A673 (cell line): Measurements from ENCODE around the gene OR14C36. TPM values are rescaled to one million over a fixed set of nuclear protein-coding genes. Genes with fewer than 3 reads are reported as not detected.

Experiments
- BruUV-seq: library from RNA; stranded (reverse); fragments of 400-500 nt; replicated peaks from 2 replicates; lab custom pipeline; 2021; lab: Mats Ljungman, UMichigan
- CTCF ChIA-PET: fragments of 300-600 bp; sonication (Branson Sonifier 250); formaldehyde crosslinking; loops from one replicate; lab custom pipeline; 2022; ENCODE audit warnings: antibody characterized with exemption; lab: Charles Lee
- POLR2A ChIA-PET: fragments of 300-600 bp; sonication (Branson Sonifier 250); formaldehyde crosslinking; loops from one replicate; lab custom pipeline; 2022; ENCODE audit warnings: antibody characterized with exemption; ENCODE audit not compliant: low non-redundant PET; lab: Charles Lee
- DNase-seq: peaks from one replicate; pipeline ENCODE4 v3.0.0-alpha.2; 2015; ENCODE audit warnings: low spot score
- H3K27ac ChIP-seq: fragments of 200-600 bp; sonication (generic); 2 replicates; pipeline ENCODE4 v1.5.1; 2016; ENCODE audit warnings: mixed run types, low read depth, mild to moderate bottlenecking, mixed read lengths, antibody characterized with exemption, low read length; ENCODE audit not compliant: poor library complexity, severe bottlenecking
- H3K27me3 ChIP-seq: fragments of 200-600 bp; sonication (generic); replicated peaks from 2 replicates; pipeline ENCODE4 v1.6.1; 2017; ENCODE audit warnings: mixed run types, low read depth, mild to moderate bottlenecking, mixed read lengths, antibody characterized with exemption, low read length; ENCODE audit not compliant: insufficient read depth, poor library complexity
- H3K36me3 ChIP-seq: fragments of 200-600 bp; sonication (generic); 2 replicates; pipeline ENCODE4 v1.6.1; 2016; ENCODE audit warnings: mixed run types, mild to moderate bottlenecking, mixed read lengths, antibody characterized with exemption, low read length; ENCODE audit not compliant: insufficient read depth, poor library complexity, severe bottlenecking
- H3K4me1 ChIP-seq: fragments of 200-600 bp; sonication (generic); 2 replicates; pipeline ENCODE4 v1.6.1; 2017; ENCODE audit warnings: mixed run types, mild to moderate bottlenecking, mixed read lengths, antibody characterized with exemption, low read length; ENCODE audit not compliant: insufficient read depth, poor library complexity, severe bottlenecking
- H3K4me3 ChIP-seq: fragments of 200-600 bp; sonication (generic); 2 replicates; pipeline ENCODE4 v1.5.1; 2016; ENCODE audit warnings: low read depth, mixed run types, mild to moderate bottlenecking, mixed read lengths, low read length; ENCODE audit not compliant: poor library complexity, severe bottlenecking
- H3K9me3 ChIP-seq: fragments of 200-600 bp; sonication (generic); 2 replicates; pipeline ENCODE4 v1.6.1; 2016; ENCODE audit warnings: mixed run types, low read depth, mild to moderate bottlenecking, mixed read lengths, antibody characterized with exemption, low read length; ENCODE audit not compliant: poor library complexity, severe bottlenecking
- EZH2 ChIP-seq: fragments of 200-600 bp; sonication (generic); IDR thresholded peaks from 2 replicates; pipeline ENCODE4 v1.6.1; 2017; ENCODE audit warnings: borderline replicate concordance, low read depth, mild to moderate bottlenecking, mixed read lengths, antibody characterized with exemption, low read length; ENCODE audit not compliant: poor library complexity, severe bottlenecking
- intact Hi-C: fragments of 100-400 bp; cut with micrococcal nuclease; formaldehyde crosslinking; loops from one replicate; pipeline ENCODE4 v1.10.0; 2022; ENCODE audit not compliant: unreplicated experiment
- total RNA-seq: library from RNA; stranded (reverse); gene quantifications from 2 replicates; pipeline ENCODE4 v1.2.3, GENCODE V29; 2021
- TF ChIP-seq, protein P1 (sequence below): fragments of 300-800, 200-600 bp; sonication (generic); conservative IDR thresholded peaks from 2 replicates; pipeline ENCODE4 v1.5.1; 2017; ENCODE audit warnings: low read depth, mild to moderate bottlenecking, antibody characterized with exemption, low read length, moderate library complexity, mixed read lengths

Gene OR14C36
- total RNA-seq, 1 experiment from 2014 or later, result not detected

DNA sequence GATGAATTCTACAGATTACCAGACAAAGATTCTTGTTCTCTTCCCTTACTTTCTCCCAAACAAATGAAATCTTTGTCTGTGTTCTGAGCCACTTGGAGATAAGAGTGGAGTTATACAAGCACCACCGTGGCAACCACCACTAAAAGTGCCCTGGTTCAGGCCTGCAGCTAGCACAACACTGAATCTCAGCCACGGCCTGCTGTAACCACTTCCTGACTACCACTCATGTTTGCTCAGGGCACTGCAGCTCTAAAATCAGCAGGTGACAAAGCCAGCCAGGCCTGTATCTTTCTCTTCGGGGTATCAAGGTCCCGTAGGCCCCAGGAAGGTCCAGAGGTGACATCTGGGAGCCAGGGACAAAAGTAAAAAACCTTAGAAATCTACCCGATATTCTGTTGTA, 23.8 kb downstream of the OR14C36 start:
- TF ChIP-seq, protein P1, sequence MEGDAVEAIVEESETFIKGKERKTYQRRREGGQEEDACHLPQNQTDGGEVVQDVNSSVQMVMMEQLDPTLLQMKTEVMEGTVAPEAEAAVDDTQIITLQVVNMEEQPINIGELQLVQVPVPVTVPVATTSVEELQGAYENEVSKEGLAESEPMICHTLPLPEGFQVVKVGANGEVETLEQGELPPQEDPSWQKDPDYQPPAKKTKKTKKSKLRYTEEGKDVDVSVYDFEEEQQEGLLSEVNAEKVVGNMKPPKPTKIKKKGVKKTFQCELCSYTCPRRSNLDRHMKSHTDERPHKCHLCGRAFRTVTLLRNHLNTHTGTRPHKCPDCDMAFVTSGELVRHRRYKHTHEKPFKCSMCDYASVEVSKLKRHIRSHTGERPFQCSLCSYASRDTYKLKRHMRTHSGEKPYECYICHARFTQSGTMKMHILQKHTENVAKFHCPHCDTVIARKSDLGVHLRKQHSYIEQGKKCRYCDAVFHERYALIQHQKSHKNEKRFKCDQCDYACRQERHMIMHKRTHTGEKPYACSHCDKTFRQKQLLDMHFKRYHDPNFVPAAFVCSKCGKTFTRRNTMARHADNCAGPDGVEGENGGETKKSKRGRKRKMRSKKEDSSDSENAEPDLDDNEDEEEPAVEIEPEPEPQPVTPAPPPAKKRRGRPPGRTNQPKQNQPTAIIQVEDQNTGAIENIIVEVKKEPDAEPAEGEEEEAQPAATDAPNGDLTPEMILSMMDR, result no peak
- TF ChIP-seq EZH2, result no peak
- ChIA-PET CTCF (no interaction called here), POLR2A (no interaction called here)
- H3K9me3 ChIP-seq, result no peaks in the 10 kb centered on the region
- no peaks in the 10 kb centered on the region for H3K27me3 ChIP-seq
- no TSS peak for BruUV-seq
- intact Hi-C loops, result no loop called here
- no peak overlapping the region for H3K4me3 ChIP-seq
- no peak overlapping the region for H3K27ac ChIP-seq
- DNase-seq, result no peak
- H3K36me3 ChIP-seq, result no peaks in the 10 kb centered on the region
- no peaks in the 10 kb centered on the region for H3K4me1 ChIP-seq

DNA sequence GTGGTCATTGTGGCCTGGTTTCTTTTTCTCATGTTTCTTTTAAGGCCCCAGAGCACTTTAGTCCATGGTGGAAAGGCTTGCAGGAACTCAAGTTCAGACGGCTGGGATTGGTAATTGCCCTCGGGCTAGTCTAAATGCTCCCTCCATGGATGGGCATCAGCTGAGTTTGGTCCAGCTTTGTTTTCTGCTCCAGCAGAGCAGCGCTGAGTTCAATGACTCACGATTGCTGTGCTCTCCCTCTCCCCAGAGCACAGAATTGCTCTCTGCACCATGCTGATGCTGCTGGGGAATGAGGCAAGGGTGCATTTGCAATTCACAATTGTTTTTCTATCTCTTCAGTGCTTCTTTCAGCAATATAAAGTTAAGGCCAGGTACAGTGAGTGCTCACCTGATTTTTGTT, 25.2 kb downstream of the OR14C36 start:
- no peak for TF ChIP-seq EZH2
- TF ChIP-seq, protein P1, result no peak
- DNase-seq, result no peak
- CTCF ChIA-PET, result no interaction called here
- intact Hi-C loops, result no loop called here
- Histone ChIP-seq H3K27ac (no peak overlapping the region), H3K4me1 (no peaks in the 10 kb centered on the region), H3K27me3 (no peaks in the 10 kb centered on the region), H3K9me3 (no peaks in the 10 kb centered on the region), H3K36me3 (no peaks in the 10 kb centered on the region), H3K4me3 (no peak overlapping the region)
- POLR2A ChIA-PET, result no interaction called here
- no TSS peak for BruUV-seq

DNA sequence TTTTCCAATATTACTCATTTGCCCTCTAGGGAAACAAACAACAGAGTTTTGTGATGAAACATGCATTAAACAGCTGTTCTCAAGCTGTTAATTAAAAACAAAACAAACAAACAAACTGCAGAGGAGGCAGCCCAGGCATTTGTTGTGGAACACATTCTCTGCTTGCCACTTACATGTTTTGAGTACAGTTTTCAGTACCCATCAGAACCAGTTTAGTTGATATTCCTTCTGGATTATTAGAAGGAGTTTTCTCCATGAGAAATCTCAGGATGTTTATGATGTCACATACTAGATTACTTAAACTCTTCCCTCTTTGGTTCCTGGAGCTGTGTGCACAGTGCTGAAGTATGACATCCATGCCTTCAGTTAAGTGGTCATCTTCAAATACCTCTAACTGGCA, 26.9 kb downstream of the OR14C36 start, which contains the start of gene OR2T6:
TSS of gene OR2T6 (plus strand) at position 301 of the 400 bp plus-strand sequence. CDS start 11,863 bp downstream, outside the sequence.
- intact Hi-C loops, result no loop called here
- no peak for DNase-seq
- Histone ChIP-seq H3K36me3 (no peaks in the 10 kb centered on the region), H3K27me3 (no peaks in the 10 kb centered on the region), H3K4me3 (no peak within 1 kb of the TSS), H3K9me3 (no peaks in the 10 kb centered on the region), H3K4me1 (no peaks in the 10 kb centered on the region), H3K27ac (no peak within 1 kb of the TSS)
- TF ChIP-seq EZH2, result no peak
- TF ChIP-seq, protein P1, result no peak
- CTCF ChIA-PET, result no interaction called here
- BruUV-seq, result no TSS peak
- POLR2A ChIA-PET, result no interaction called here
